Activated CD8-positive, alpha-beta memory T cell treated with anti-CD3 and anti-CD28 coated beads, Interleukin-2, amount 50 U/mL, for 1 hour (primary cell): ENCODE measurements around the gene USP22.

Source experiments
- DNase-seq: peaks from one replicate; pipeline ENCODE4 v3.0.0-alpha.2; 2020; ENCODE audit errors: extremely low read depth

Gene USP22

DNA sequence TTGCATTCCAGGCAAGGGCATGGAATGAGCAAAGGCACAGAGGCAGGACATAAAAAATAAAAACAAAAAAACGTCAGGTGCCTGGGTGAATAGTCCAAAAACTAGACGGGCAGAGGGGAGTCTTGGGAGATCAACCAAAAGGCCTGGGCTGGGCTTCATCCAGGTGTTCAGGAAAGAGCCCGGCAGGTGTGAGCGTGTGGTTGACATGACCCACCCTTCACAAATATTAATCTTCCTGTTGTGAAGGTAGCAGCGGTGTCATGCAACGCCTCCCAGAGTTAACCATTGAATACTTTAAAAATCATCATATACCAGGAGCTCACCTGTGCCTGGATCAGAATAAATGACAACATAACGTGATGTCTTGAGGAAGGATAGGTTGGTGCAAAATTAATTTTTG, 90.6 kb downstream of the USP22 start:
- no peak for DNase-seq
